ENCODE results near the gene TMEM63C.

Gene TMEM63C

GRCh38 chr14:77230914-77231313 lies 49.3 kb downstream of the TMEM63C start:
- H3K4me1 ChIP-seq (ENCODE audit: control insufficient read depth, insufficient read depth, low read length), result no peaks in the 10 kb centered on the region
- DNase-seq (ENCODE audit: low read depth), result no peak
- no peaks in the 10 kb centered on the region for H3K36me3 ChIP-seq (ENCODE audit: control insufficient read depth, insufficient read depth, low read length, severe bottlenecking)
- no peak overlapping the region for H3K9ac ChIP-seq (ENCODE audit: low read length)
- peaks cover 16% of the 10 kb centered on the region for H3K27me3 ChIP-seq (replicated peaks; ENCODE audit: control insufficient read depth, insufficient read depth, low read length)
- no peak overlapping the region for H3K4me3 ChIP-seq (ENCODE audit: low read length)
- peaks cover 6% of the 10 kb centered on the region for H3K9me3 ChIP-seq (ENCODE audit: control insufficient read depth, low read length)

DNA sequence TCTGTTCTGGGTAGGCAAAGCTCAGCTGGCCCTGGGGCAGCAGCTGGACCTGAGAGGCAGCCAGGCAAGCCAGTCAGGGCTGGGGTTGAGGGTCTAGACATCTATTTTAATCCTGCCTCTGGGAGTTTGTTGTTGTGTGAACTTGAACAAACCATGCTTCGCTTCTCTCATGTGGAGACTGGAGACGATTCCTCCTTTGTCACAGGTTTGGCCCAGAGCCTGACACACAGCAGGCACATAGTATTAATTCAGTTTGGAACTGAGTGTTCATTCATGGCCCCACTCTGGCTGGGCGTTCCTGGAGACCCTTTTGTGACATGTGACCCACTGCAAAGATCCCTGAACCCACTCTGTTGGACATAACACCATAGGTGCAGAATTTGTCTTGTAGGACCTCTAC lies 50.1 kb downstream of the TMEM63C start:
- Histone ChIP-seq H3K27me3 (replicated peaks; ENCODE audit: control insufficient read depth, insufficient read depth, low read length) (peaks cover 11% of the 10 kb centered on the region), H3K9me3 (ENCODE audit: control insufficient read depth, low read length) (peaks cover 6% of the 10 kb centered on the region), H3K9ac (ENCODE audit: low read length) (no peak overlapping the region), H3K36me3 (ENCODE audit: control insufficient read depth, insufficient read depth, low read length, severe bottlenecking) (no peaks in the 10 kb centered on the region), H3K4me3 (ENCODE audit: low read length) (no peak overlapping the region), H3K4me1 (ENCODE audit: control insufficient read depth, insufficient read depth, low read length) (no peaks in the 10 kb centered on the region)
- DNase-seq (ENCODE audit: low read depth), result no peak

- H3K36me3 ChIP-seq (ENCODE audit: control insufficient read depth, insufficient read depth, low read length, severe bottlenecking), result no peaks in the 10 kb centered on the region
- no peak for DNase-seq (ENCODE audit: low read depth)
These were observed 55.2 kb downstream of the TMEM63C start for GRCh38 chr14:77236814-77237213.

GRCh38 chr14:77238356-77238755 lies 56.8 kb downstream of the TMEM63C start:
- DNase-seq (ENCODE audit: low read depth), result no peak
- no peaks in the 10 kb centered on the region for H3K9me3 ChIP-seq (ENCODE audit: control insufficient read depth, low read length)
- peaks cover 15% of the 10 kb centered on the region for H3K27me3 ChIP-seq (replicated peaks; ENCODE audit: control insufficient read depth, insufficient read depth, low read length)
- H3K4me1 ChIP-seq (ENCODE audit: control insufficient read depth, insufficient read depth, low read length), result no peaks in the 10 kb centered on the region
- H3K9ac ChIP-seq (ENCODE audit: low read length), result no peak overlapping the region
- H3K4me3 ChIP-seq (ENCODE audit: low read length), result no peak overlapping the region
- H3K36me3 ChIP-seq (ENCODE audit: control insufficient read depth, insufficient read depth, low read length, severe bottlenecking), result no peaks in the 10 kb centered on the region

More at GRCh38 chr14:77236814-77237213, 55.2 kb downstream of the TMEM63C start:
- Histone ChIP-seq H3K9ac (ENCODE audit: low read length) (no peak overlapping the region), H3K4me3 (ENCODE audit: low read length) (no peak overlapping the region), H3K27me3 (replicated peaks; ENCODE audit: control insufficient read depth, insufficient read depth, low read length) (peaks cover 14% of the 10 kb centered on the region), H3K4me1 (ENCODE audit: control insufficient read depth, insufficient read depth, low read length) (no peaks in the 10 kb centered on the region), H3K9me3 (ENCODE audit: control insufficient read depth, low read length) (no peaks in the 10 kb centered on the region)

GRCh38 chr14:77238996-77239395 lies 57.4 kb downstream of the TMEM63C start:
- Histone ChIP-seq H3K9ac (ENCODE audit: low read length) (no peak overlapping the region), H3K9me3 (ENCODE audit: control insufficient read depth, low read length) (no peaks in the 10 kb centered on the region), H3K36me3 (ENCODE audit: control insufficient read depth, insufficient read depth, low read length, severe bottlenecking) (no peaks in the 10 kb centered on the region), H3K27me3 (replicated peaks; ENCODE audit: control insufficient read depth, insufficient read depth, low read length) (peaks cover 15% of the 10 kb centered on the region), H3K4me1 (ENCODE audit: control insufficient read depth, insufficient read depth, low read length) (no peaks in the 10 kb centered on the region), H3K4me3 (ENCODE audit: low read length) (no peak overlapping the region)
- no peak for DNase-seq (ENCODE audit: low read depth)

DNA sequence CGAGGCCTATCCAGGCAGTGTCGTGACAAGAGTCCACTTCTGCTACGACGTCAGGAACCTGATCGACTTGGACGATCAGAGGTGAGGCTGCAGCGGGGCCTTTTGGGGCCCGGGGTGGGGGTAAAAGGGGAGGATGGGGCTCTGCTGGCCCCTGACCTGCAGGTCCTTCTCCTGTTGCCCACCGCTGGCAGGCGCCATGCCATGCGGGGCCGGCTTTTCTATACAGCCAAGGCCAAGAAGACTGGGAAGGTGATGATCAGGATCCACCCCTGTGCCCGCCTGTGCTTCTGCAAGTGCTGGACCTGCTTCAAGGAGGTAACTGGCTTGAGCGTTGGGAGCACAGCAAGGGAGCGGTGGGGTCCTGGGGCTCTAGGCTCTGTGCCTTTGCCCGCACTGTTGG lies 57.8 kb downstream of the TMEM63C start:
- peaks cover 15% of the 10 kb centered on the region for H3K27me3 ChIP-seq (replicated peaks; ENCODE audit: control insufficient read depth, insufficient read depth, low read length)
- H3K9me3 ChIP-seq (ENCODE audit: control insufficient read depth, low read length), result no peaks in the 10 kb centered on the region
- H3K4me3 ChIP-seq (ENCODE audit: low read length), result no peak overlapping the region
- H3K36me3 ChIP-seq (ENCODE audit: control insufficient read depth, insufficient read depth, low read length, severe bottlenecking), result no peaks in the 10 kb centered on the region
- H3K4me1 ChIP-seq (ENCODE audit: control insufficient read depth, insufficient read depth, low read length), result no peaks in the 10 kb centered on the region
- no peak overlapping the region for H3K9ac ChIP-seq (ENCODE audit: low read length)
- no peak for DNase-seq (ENCODE audit: low read depth)

- Histone ChIP-seq H3K27me3 (replicated peaks; ENCODE audit: control insufficient read depth, insufficient read depth, low read length) (peaks cover 15% of the 10 kb centered on the region), H3K4me3 (ENCODE audit: low read length) (no peak overlapping the region), H3K9me3 (ENCODE audit: control insufficient read depth, low read length) (no peaks in the 10 kb centered on the region), H3K36me3 (ENCODE audit: control insufficient read depth, insufficient read depth, low read length, severe bottlenecking) (no peaks in the 10 kb centered on the region), H3K9ac (ENCODE audit: low read length) (no peak overlapping the region), H3K4me1 (ENCODE audit: control insufficient read depth, insufficient read depth, low read length) (no peaks in the 10 kb centered on the region)
- no peak for DNase-seq (ENCODE audit: low read depth)
These were observed 58.8 kb downstream of the TMEM63C start for GRCh38 chr14:77240336-77240915.

- no peak for DNase-seq (ENCODE audit: low read depth)
- Histone ChIP-seq H3K9ac (ENCODE audit: low read length) (no peak overlapping the region), H3K36me3 (ENCODE audit: control insufficient read depth, insufficient read depth, low read length, severe bottlenecking) (no peaks in the 10 kb centered on the region), H3K4me3 (ENCODE audit: low read length) (no peak overlapping the region), H3K27me3 (replicated peaks; ENCODE audit: control insufficient read depth, insufficient read depth, low read length) (peaks cover 15% of the 10 kb centered on the region), H3K9me3 (ENCODE audit: control insufficient read depth, low read length) (no peaks in the 10 kb centered on the region), H3K4me1 (ENCODE audit: control insufficient read depth, insufficient read depth, low read length) (no peaks in the 10 kb centered on the region)
These were observed 60.4 kb downstream of the TMEM63C start for GRCh38 chr14:77241955-77242354.

- Histone ChIP-seq H3K4me1 (ENCODE audit: control insufficient read depth, insufficient read depth, low read length) (no peaks in the 10 kb centered on the region), H3K9me3 (ENCODE audit: control insufficient read depth, low read length) (no peaks in the 10 kb centered on the region), H3K4me3 (ENCODE audit: low read length) (no peak overlapping the region), H3K9ac (ENCODE audit: low read length) (no peak overlapping the region), H3K27me3 (replicated peaks; ENCODE audit: control insufficient read depth, insufficient read depth, low read length) (peaks cover 10% of the 10 kb centered on the region), H3K36me3 (ENCODE audit: control insufficient read depth, insufficient read depth, low read length, severe bottlenecking) (no peaks in the 10 kb centered on the region)
- no peak for DNase-seq (ENCODE audit: low read depth)
These were observed 61.2 kb downstream of the TMEM63C start for GRCh38 chr14:77242752-77243151.

GRCh38 chr14:77243853-77244252 lies 62.3 kb downstream of the TMEM63C start:
- Histone ChIP-seq H3K9ac (ENCODE audit: low read length) (no peak overlapping the region), H3K4me3 (ENCODE audit: low read length) (no peak overlapping the region), H3K36me3 (ENCODE audit: control insufficient read depth, insufficient read depth, low read length, severe bottlenecking) (no peaks in the 10 kb centered on the region), H3K4me1 (ENCODE audit: control insufficient read depth, insufficient read depth, low read length) (no peaks in the 10 kb centered on the region), H3K27me3 (replicated peaks; ENCODE audit: control insufficient read depth, insufficient read depth, low read length) (peaks cover 12% of the 10 kb centered on the region), H3K9me3 (ENCODE audit: control insufficient read depth, low read length) (no peaks in the 10 kb centered on the region)
- DNase-seq (ENCODE audit: low read depth), result no peak

GRCh38 chr14:77245820-77246219 lies 64.2 kb downstream of the TMEM63C start:
- Histone ChIP-seq H3K9me3 (ENCODE audit: control insufficient read depth, low read length) (no peaks in the 10 kb centered on the region), H3K36me3 (ENCODE audit: control insufficient read depth, insufficient read depth, low read length, severe bottlenecking) (no peaks in the 10 kb centered on the region), H3K27me3 (replicated peaks; ENCODE audit: control insufficient read depth, insufficient read depth, low read length) (peaks cover 14% of the 10 kb centered on the region), H3K4me1 (ENCODE audit: control insufficient read depth, insufficient read depth, low read length) (no peaks in the 10 kb centered on the region), H3K4me3 (ENCODE audit: low read length) (no peak overlapping the region), H3K9ac (ENCODE audit: low read length) (no peak overlapping the region)
- DNase-seq (ENCODE audit: low read depth), result no peak

GRCh38 chr14:77246784-77247183 lies 65.2 kb downstream of the TMEM63C start:
- H3K4me1 ChIP-seq (ENCODE audit: control insufficient read depth, insufficient read depth, low read length), result no peaks in the 10 kb centered on the region
- peaks cover 17% of the 10 kb centered on the region for H3K27me3 ChIP-seq (replicated peaks; ENCODE audit: control insufficient read depth, insufficient read depth, low read length)
- no peak for DNase-seq (ENCODE audit: low read depth)
- H3K4me3 ChIP-seq (ENCODE audit: low read length), result no peak overlapping the region
- no peaks in the 10 kb centered on the region for H3K36me3 ChIP-seq (ENCODE audit: control insufficient read depth, insufficient read depth, low read length, severe bottlenecking)
- no peak overlapping the region for H3K9ac ChIP-seq (ENCODE audit: low read length)
- H3K9me3 ChIP-seq (ENCODE audit: control insufficient read depth, low read length), result no peaks in the 10 kb centered on the region
